ENCODE measurements around the gene C2CD4D.

Gene C2CD4D

GRCh38 chr1:151832318-151832980 lies 7.2 kb downstream of the C2CD4D start:
- DNase-seq = peak; percentile 89

GRCh38 chr1:151831605-151832004 lies 8.0 kb downstream of the C2CD4D start, which contains the start of gene RORC:
Gene RORC, minus strand, starts transcription at chr1:151831802. Its CDS starts 38 bp downstream, at chr1:151831764.
- DNase-seq = peak; percentile 53

GRCh38 chr1:151831256-151831591 lies 8.4 kb downstream of the C2CD4D start:
- DNase-seq = no peak

GRCh38 chr1:151830055-151830454 lies 9.6 kb downstream of the C2CD4D start:
- no peak for DNase-seq

- DNase-seq = no peak
These were observed 10.1 kb downstream of the C2CD4D start for GRCh38 chr1:151829352-151830046.

GRCh38 chr1:151828921-151829320 lies 10.7 kb downstream of the C2CD4D start:
- DNase-seq = no peak

- no peak for DNase-seq
These were observed 11.8 kb downstream of the C2CD4D start for GRCh38 chr1:151827853-151828252.

- DNase-seq = no peak
These were observed 13.6 kb downstream of the C2CD4D start for GRCh38 chr1:151825751-151826660.

GRCh38 chr1:151825204-151825603 lies 14.4 kb downstream of the C2CD4D start:
- no peak for DNase-seq

- no peak for DNase-seq
These were observed 16.4 kb downstream of the C2CD4D start for GRCh38 chr1:151823175-151823574.

- DNase-seq = no peak
These were observed 17.2 kb downstream of the C2CD4D start for GRCh38 chr1:151822404-151822803.

GRCh38 chr1:151820940-151821339 lies 18.7 kb downstream of the C2CD4D start:
- peak; percentile 91 for DNase-seq

- no peak for DNase-seq
These were observed 19.5 kb downstream of the C2CD4D start for GRCh38 chr1:151819976-151820623.

- DNase-seq = no peak
These were observed 20.3 kb downstream of the C2CD4D start for GRCh38 chr1:151819227-151819835.

GRCh38 chr1:151817353-151817730 lies 22.3 kb downstream of the C2CD4D start:
- no peak for DNase-seq

GRCh38 chr1:151816548-151817352 lies 22.9 kb downstream of the C2CD4D start:
- no peak for DNase-seq

- DNase-seq = no peak
These were observed 23.8 kb downstream of the C2CD4D start for GRCh38 chr1:151815716-151816327.

- DNase-seq = no peak
These were observed 24.6 kb downstream of the C2CD4D start for GRCh38 chr1:151814971-151815545.

- DNase-seq = no peak
These were observed 25.2 kb downstream of the C2CD4D start for GRCh38 chr1:151814426-151814825.

GRCh38 chr1:151813271-151813977 lies 26.2 kb downstream of the C2CD4D start:
- no peak for DNase-seq
